Measurements from ENCODE around the gene DNMT3A. TPM values are rescaled to one million over a fixed set of nuclear protein-coding genes. Genes with fewer than 3 reads are reported as not detected.

DNMT3A gene
- total and polyA plus RNA-seq, 2 of the 8 experiments (the other 6 are each of a cell fraction or from before 2014, with no cell fraction given) = 33.6 to 178 TPM

DNA sequence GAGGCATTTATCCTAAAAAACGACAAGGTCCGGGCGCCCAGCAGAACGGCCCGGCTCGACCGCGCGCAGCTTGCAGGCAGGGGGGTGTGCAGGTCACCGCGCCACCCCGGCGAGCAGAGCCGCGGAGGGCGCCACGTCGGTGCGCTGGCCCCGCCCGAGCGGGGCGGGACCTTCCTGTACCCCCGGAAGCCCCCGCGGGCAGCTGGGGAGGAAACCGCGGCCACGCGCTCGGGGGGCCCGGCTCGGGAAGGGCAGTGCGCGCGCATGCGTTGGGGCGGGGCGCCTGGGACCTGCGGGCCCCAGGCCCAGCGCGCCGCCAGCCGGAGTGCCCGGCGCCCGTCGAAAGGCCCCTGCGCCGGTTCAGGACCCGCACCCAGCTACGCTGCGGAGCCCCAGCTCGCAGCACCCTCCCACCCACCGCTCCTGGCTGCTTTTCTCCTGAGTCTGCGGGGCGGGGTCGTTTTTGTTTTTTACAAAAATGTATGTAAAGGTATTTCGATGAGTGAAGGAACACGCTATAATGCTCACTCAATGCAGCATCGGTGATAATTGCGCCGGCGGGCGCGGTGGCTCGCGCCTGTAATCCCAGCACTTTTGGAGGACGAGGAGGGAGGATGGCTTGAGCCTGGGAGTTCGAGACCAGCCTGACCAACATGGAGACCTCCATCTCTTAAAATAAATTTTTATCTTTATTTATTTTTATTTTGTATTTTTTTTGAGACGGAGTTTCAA is 125.6 kb downstream of the DNMT3A start (continued):
- TF ChIP-seq, protein P1, sequence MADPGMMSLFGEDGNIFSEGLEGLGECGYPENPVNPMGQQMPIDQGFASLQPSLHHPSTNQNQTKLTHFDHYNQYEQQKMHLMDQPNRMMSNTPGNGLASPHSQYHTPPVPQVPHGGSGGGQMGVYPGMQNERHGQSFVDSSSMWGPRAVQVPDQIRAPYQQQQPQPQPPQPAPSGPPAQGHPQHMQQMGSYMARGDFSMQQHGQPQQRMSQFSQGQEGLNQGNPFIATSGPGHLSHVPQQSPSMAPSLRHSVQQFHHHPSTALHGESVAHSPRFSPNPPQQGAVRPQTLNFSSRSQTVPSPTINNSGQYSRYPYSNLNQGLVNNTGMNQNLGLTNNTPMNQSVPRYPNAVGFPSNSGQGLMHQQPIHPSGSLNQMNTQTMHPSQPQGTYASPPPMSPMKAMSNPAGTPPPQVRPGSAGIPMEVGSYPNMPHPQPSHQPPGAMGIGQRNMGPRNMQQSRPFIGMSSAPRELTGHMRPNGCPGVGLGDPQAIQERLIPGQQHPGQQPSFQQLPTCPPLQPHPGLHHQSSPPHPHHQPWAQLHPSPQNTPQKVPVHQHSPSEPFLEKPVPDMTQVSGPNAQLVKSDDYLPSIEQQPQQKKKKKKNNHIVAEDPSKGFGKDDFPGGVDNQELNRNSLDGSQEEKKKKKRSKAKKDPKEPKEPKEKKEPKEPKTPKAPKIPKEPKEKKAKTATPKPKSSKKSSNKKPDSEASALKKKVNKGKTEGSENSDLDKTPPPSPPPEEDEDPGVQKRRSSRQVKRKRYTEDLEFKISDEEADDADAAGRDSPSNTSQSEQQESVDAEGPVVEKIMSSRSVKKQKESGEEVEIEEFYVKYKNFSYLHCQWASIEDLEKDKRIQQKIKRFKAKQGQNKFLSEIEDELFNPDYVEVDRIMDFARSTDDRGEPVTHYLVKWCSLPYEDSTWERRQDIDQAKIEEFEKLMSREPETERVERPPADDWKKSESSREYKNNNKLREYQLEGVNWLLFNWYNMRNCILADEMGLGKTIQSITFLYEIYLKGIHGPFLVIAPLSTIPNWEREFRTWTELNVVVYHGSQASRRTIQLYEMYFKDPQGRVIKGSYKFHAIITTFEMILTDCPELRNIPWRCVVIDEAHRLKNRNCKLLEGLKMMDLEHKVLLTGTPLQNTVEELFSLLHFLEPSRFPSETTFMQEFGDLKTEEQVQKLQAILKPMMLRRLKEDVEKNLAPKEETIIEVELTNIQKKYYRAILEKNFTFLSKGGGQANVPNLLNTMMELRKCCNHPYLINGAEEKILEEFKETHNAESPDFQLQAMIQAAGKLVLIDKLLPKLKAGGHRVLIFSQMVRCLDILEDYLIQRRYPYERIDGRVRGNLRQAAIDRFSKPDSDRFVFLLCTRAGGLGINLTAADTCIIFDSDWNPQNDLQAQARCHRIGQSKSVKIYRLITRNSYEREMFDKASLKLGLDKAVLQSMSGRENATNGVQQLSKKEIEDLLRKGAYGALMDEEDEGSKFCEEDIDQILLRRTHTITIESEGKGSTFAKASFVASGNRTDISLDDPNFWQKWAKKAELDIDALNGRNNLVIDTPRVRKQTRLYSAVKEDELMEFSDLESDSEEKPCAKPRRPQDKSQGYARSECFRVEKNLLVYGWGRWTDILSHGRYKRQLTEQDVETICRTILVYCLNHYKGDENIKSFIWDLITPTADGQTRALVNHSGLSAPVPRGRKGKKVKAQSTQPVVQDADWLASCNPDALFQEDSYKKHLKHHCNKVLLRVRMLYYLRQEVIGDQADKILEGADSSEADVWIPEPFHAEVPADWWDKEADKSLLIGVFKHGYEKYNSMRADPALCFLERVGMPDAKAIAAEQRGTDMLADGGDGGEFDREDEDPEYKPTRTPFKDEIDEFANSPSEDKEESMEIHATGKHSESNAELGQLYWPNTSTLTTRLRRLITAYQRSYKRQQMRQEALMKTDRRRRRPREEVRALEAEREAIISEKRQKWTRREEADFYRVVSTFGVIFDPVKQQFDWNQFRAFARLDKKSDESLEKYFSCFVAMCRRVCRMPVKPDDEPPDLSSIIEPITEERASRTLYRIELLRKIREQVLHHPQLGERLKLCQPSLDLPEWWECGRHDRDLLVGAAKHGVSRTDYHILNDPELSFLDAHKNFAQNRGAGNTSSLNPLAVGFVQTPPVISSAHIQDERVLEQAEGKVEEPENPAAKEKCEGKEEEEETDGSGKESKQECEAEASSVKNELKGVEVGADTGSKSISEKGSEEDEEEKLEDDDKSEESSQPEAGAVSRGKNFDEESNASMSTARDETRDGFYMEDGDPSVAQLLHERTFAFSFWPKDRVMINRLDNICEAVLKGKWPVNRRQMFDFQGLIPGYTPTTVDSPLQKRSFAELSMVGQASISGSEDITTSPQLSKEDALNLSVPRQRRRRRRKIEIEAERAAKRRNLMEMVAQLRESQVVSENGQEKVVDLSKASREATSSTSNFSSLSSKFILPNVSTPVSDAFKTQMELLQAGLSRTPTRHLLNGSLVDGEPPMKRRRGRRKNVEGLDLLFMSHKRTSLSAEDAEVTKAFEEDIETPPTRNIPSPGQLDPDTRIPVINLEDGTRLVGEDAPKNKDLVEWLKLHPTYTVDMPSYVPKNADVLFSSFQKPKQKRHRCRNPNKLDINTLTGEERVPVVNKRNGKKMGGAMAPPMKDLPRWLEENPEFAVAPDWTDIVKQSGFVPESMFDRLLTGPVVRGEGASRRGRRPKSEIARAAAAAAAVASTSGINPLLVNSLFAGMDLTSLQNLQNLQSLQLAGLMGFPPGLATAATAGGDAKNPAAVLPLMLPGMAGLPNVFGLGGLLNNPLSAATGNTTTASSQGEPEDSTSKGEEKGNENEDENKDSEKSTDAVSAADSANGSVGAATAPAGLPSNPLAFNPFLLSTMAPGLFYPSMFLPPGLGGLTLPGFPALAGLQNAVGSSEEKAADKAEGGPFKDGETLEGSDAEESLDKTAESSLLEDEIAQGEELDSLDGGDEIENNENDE (IDR thresholded peaks at IDR 0.05; ENCODE audit: insufficient replicate concordance, low read length) = no peak
- TF ChIP-seq JUND (IDR thresholded peaks at IDR 0.05; ENCODE audit: low read length) = no peak
- TF ChIP-seq POLR2A (IDR thresholded peaks at IDR 0.05; ENCODE audit: control extremely low read depth in 1 of 2, low read depth in 2 of 2, low read length in 2 of 2) = peak in 1 of 2 experiments; percentile 73; a peak in 1 of 3 replicates
- peak; percentile 64 for TF ChIP-seq TAF1 (IDR thresholded peaks at IDR 0.05; ENCODE audit: low read depth, low read length)
- TF ChIP-seq NANOG (IDR thresholded peaks at IDR 0.05; ENCODE audit: insufficient read depth, low read depth, low read length, poor library complexity, severe bottlenecking) = no peak
- no peak for TF ChIP-seq RXRA (IDR thresholded peaks at IDR 0.05; ENCODE audit: insufficient read depth, low read depth, low read length)
- no peak for TF ChIP-seq GTF2F1 (IDR thresholded peaks at IDR 0.05; ENCODE audit: borderline replicate concordance, low read depth, low read length)
- no peak for TF ChIP-seq SAP30 (IDR thresholded peaks at IDR 0.05; ENCODE audit: insufficient read depth, insufficient replicate concordance, low read length)
- TF ChIP-seq EZH2 (IDR thresholded peaks at IDR 0.05; ENCODE audit: low read depth, low read length, severe bottlenecking) = no peak
- TF ChIP-seq SP2 (IDR thresholded peaks at IDR 0.05; ENCODE audit: low read length) = no peak
